Type B pancreatic cell (in vitro differentiated cells): ENCODE measurements around the gene ZNF8. TPM values are rescaled to one million over a fixed set of nuclear protein-coding genes. Genes with fewer than 3 reads are reported as not detected.

ENCODE experiments used
- DNase-seq: peaks from one replicate; pipeline ENCODE4 v3.0.0; 2021; ENCODE audit warnings: mixed read lengths; ENCODE audit not compliant: unreplicated experiment; ENCODE audit errors: extremely low spot score
- H3K27ac Mint-ChIP-seq: 2 replicates; pipeline ENCODE4 v1.8.0; 2021; ENCODE audit warnings: mild to moderate bottlenecking, mixed read lengths
- H3K27me3 Mint-ChIP-seq: 2 replicates; pipeline ENCODE4 v1.8.0; 2021; ENCODE audit warnings: mixed read lengths
- H3K36me3 Mint-ChIP-seq: 2 replicates; pipeline ENCODE4 v1.8.0; 2021; ENCODE audit warnings: mixed read lengths
- H3K4me1 Mint-ChIP-seq: one replicate; pipeline ENCODE4 v1.8.0; 2021; ENCODE audit warnings: mixed read lengths; ENCODE audit not compliant: unreplicated experiment
- H3K4me3 Mint-ChIP-seq: 2 replicates; pipeline ENCODE4 v1.8.0; 2021; ENCODE audit warnings: mild to moderate bottlenecking, mixed read lengths
- H3K9me3 Mint-ChIP-seq: 2 replicates; pipeline ENCODE4 v1.8.0; 2021; ENCODE audit warnings: mixed read lengths
- total RNA-seq: library from RNA; stranded (reverse); gene quantifications from 2 replicates; pipeline ENCODE4 v1.2.1, GENCODE V29; 2021; ENCODE audit warnings: low replicate concordance
- TF ChIP-seq, protein P1 (sequence below): fragments of 200-600 bp; sonication (generic); conservative IDR thresholded peaks from 2 replicates; pipeline ENCODE4 v1.5.0; 2021; ENCODE audit warnings: antibody characterized with exemption, mild to moderate bottlenecking

The ZNF8 gene
- total RNA-seq, 1 donor from 2014 or later = 16.4 TPM

DNA sequence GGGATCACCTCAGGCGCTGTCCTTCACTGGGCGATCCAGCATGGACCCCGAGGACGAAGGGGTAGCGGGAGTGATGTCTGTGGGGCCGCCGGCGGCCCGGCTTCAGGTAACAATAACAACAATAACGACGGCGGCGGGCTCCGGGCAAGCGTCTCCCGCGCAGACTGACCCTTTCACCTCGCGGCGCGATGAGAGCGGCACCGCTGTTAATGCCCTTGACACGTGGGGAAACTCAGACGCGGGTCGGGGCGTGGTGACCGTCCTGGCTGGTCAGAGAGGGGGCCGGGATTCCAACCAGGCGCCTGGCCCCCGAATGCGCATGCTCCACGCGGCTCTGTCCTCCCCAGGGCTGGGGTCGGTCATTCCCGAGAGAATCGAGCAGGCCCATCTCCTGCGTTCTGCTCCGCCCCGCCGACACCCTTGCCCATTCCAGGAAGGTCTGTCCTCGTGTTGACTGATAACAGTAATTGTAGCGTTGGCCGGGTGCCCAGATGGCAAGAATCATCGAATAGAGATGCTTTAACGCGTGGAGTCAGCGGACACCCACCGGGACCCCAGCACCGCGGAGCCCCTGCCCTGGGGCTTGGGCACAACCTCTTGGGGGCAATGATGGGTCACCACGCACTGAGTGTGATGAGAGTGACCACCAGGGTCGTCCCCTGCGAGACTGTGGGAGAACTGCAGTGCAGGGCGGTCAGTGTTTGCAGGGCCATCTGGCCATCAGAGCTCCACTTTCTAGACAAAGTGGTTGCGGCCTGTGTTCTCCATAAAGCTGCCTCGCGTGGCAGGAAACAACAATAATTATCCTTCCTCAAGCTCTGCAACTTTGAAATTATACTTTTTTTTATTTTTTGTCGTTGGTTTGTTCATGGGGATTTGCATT lies 528 bp downstream of the ZNF8 start:
- TF ChIP-seq, protein P1, sequence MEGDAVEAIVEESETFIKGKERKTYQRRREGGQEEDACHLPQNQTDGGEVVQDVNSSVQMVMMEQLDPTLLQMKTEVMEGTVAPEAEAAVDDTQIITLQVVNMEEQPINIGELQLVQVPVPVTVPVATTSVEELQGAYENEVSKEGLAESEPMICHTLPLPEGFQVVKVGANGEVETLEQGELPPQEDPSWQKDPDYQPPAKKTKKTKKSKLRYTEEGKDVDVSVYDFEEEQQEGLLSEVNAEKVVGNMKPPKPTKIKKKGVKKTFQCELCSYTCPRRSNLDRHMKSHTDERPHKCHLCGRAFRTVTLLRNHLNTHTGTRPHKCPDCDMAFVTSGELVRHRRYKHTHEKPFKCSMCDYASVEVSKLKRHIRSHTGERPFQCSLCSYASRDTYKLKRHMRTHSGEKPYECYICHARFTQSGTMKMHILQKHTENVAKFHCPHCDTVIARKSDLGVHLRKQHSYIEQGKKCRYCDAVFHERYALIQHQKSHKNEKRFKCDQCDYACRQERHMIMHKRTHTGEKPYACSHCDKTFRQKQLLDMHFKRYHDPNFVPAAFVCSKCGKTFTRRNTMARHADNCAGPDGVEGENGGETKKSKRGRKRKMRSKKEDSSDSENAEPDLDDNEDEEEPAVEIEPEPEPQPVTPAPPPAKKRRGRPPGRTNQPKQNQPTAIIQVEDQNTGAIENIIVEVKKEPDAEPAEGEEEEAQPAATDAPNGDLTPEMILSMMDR = peak; percentile 32
- Mint-ChIP-seq H3K27me3 (peaks cover 3% of the 10 kb centered on the region), H3K36me3 (peaks cover 63% of the 10 kb centered on the region), H3K4me3 (peak overlapping the region; percentile 93), H3K4me1 (peaks cover 22% of the 10 kb centered on the region), H3K27ac (peak overlapping the region; percentile 98), H3K9me3 (peaks cover 9% of the 10 kb centered on the region)
- DNase-seq = peak; percentile 88

DNA sequence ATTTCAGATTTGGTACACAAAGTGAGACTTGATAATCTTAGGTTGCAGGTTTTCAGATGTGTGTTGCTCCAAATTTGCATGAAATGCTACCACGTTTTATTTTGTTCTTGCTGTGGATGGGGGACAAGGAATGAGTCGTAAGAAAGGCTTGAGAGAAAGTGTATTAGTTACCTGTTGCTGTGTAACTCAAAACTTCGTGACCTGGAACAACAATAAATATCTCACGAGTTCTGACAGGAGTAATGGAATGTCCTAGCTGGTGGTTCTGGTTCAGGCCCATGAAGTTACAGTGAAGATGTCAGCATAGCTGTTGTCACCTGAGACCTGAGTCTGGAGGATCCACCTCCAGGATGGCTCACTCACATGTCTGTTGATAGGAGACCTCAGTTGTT lies 1.2 kb downstream of the ZNF8 start:
- Mint-ChIP-seq H3K4me1 (peaks cover 22% of the 10 kb centered on the region), H3K27me3 (peaks cover 3% of the 10 kb centered on the region), H3K4me3 (peak overlapping the region; percentile 93), H3K36me3 (peaks cover 56% of the 10 kb centered on the region), H3K9me3 (peaks cover 4% of the 10 kb centered on the region), H3K27ac (peak overlapping the region; percentile 98)
- TF ChIP-seq, protein P1 = no peak
- no peak for DNase-seq

DNA sequence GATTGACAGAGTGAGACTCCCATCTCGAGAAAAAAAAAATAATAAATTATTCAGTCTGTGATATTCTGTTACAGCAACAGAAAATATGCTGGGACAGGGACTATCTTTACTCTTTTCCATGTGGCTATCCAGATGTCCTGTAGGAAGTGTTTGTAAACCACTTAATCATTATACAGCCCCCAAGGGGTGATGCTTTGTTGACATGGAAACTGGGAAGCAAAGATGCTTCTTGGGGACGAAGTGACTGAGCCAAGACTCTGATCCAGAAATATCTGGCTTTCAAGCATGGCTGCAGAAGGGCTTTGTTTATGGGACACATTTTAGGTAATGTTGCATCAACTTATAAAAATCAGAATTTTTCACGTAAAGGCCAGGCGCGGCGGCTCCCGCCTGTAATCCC lies 5.4 kb downstream of the ZNF8 start:
- Mint-ChIP-seq H3K4me1 (peaks cover 15% of the 10 kb centered on the region), H3K27me3 (no peaks in the 10 kb centered on the region), H3K27ac (no peak overlapping the region), H3K9me3 (no peaks in the 10 kb centered on the region), H3K4me3 (no peak overlapping the region), H3K36me3 (peaks cover 66% of the 10 kb centered on the region)
- TF ChIP-seq, protein P1 = no peak
- DNase-seq = no peak

DNA sequence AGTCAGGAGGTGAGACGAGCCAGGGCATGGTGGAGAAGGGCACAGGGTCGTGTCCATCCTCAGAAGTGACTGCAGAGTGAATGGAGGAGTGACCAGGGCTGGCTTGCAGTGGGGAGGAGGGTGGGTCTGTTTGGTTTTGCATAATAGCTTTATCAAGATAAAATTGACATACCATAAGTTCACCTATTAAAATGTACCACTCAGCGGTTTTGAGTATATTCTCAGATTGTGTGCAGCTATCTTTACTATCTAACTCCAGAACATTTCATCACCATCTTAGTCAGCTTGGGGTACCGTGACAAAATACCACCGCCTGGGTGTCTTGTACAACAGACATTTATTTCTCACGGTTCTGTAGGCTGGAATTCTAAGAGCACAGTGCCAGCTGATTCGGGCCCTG lies 13.2 kb downstream of the ZNF8 start:
- no peaks in the 10 kb centered on the region for H3K27me3 Mint-ChIP-seq
- H3K36me3 Mint-ChIP-seq = peaks cover 68% of the 10 kb centered on the region
- H3K9me3 Mint-ChIP-seq = peaks cover 22% of the 10 kb centered on the region
- no peak for DNase-seq
- no peak overlapping the region for H3K27ac Mint-ChIP-seq
- no peaks in the 10 kb centered on the region for H3K4me1 Mint-ChIP-seq
- H3K4me3 Mint-ChIP-seq = no peak overlapping the region
- TF ChIP-seq, protein P1 = no peak

DNA sequence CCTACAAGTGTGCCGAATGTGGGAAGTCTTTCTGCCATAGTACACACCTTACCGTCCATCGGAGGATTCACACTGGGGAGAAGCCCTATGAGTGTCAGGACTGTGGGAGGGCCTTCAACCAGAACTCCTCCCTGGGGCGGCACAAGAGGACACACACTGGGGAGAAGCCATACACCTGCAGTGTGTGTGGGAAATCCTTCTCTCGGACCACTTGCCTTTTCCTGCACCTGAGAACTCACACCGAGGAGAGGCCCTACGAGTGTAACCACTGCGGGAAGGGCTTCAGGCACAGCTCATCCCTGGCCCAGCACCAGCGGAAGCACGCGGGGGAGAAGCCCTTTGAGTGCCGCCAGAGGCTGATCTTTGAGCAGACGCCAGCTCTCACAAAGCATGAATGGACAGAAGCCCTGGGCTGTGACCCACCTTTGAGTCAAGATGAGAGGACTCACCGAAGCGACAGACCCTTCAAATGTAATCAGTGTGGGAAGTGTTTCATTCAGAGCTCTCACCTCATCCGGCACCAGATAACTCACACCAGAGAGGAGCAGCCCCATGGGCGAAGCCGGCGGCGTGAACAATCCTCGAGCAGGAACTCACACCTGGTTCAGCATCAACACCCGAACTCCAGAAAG lies 16.1 kb downstream of the ZNF8 start:
- Mint-ChIP-seq H3K9me3 (peaks cover 22% of the 10 kb centered on the region), H3K27ac (no peak overlapping the region), H3K36me3 (peaks cover 64% of the 10 kb centered on the region), H3K4me3 (no peak overlapping the region), H3K4me1 (no peaks in the 10 kb centered on the region), H3K27me3 (no peaks in the 10 kb centered on the region)
- TF ChIP-seq, protein P1 = no peak
- DNase-seq = no peak
